Uterus (tissue), 4 donors: ENCODE measurements around the gene ZCWPW1. TPM values are rescaled to one million over a fixed set of nuclear protein-coding genes. Genes with fewer than 3 reads are reported as not detected.

Experiments
- DNase-seq, 2 donors: peaks; one replicate each; pipeline ENCODE4 v3.0.0-alpha.2; 2019 to 2020
- H3K27ac ChIP-seq, 2 donors: fragments of 200-600 bp; sonication (generic); 1 replicate in 1 of 2; 2 replicates in 1 of 2; pipeline ENCODE4 v1.5.1; 2016 to 2018
- H3K27me3 ChIP-seq, 2 donors: fragments of 200-600 bp; sonication (generic); one replicate each; pipeline ENCODE4 v1.5.1; 2018 to 2019; ENCODE audit warnings: control low read depth in 1 of 2
- H3K36me3 ChIP-seq, 2 donors: fragments of 200-600 bp; sonication (generic); one replicate each; pipeline ENCODE4 v1.5.1; 2019; ENCODE audit warnings: control low read depth in 1 of 2
- H3K4me1 ChIP-seq, 2 donors: fragments of 200-600 bp; sonication (generic); one replicate each; pipeline ENCODE4 v1.5.1; 2018 to 2019; ENCODE audit warnings: control low read depth in 1 of 2
- H3K4me3 ChIP-seq, 2 donors: fragments of 200-600 bp; sonication (generic); 1 replicate in 1 of 2; 2 replicates in 1 of 2; pipeline ENCODE4 v1.5.1; 2018 to 2019; ENCODE audit warnings: mild to moderate bottlenecking in 1 of 2
- H3K9me3 ChIP-seq, 2 donors: fragments of 200-600 bp; sonication (generic); one replicate each; pipeline ENCODE4 v1.5.1; 2019; ENCODE audit warnings: control low read depth in 1 of 2
- CTCF ChIP-seq, 4 experiments: fragments of 200-600 bp in 2 of 4; fragments of 450-650 bp in 2 of 4; sonication (generic) in 2 of 4; IDR thresholded peaks; one replicate each; pipeline ENCODE4 v1.5.1; 2016 to 2019; ENCODE audit warnings: antibody characterized with exemption in 4 of 4, mild to moderate bottlenecking in 2 of 4, moderate library complexity in 1 of 4
- POLR2A ChIP-seq, 2 donors: fragments of 450-650 bp; IDR thresholded peaks; one replicate each; pipeline ENCODE4 v1.6.1; 2016; ENCODE audit warnings: antibody characterized with exemption in 2 of 2, mild to moderate bottlenecking in 1 of 2, moderate library complexity in 1 of 2
- intact Hi-C: fragments of 100-400 bp; cut with DNase I; formaldehyde crosslinking; loops from one replicate; pipeline ENCODE4 v1.15.1; 2023; ENCODE audit warnings: low total_unique reads
- total RNA-seq, 4 donors: library from RNA; depleted of rRNA in 3 of 4; stranded (reverse); fragments of >200 nt in 3 of 4; gene quantifications; one replicate each; pipeline versions ENCODE4 v1.1.0 to v1.2.4, GENCODE V29; 2014 to 2023
- donor health status: DM: yes; HTN: yes; CAD: no.

Gene ZCWPW1
- total RNA-seq, 4 donors from 2014 or later, result 1.5 to 6.1 (median 5.2) TPM; not detected in 1

DNA sequence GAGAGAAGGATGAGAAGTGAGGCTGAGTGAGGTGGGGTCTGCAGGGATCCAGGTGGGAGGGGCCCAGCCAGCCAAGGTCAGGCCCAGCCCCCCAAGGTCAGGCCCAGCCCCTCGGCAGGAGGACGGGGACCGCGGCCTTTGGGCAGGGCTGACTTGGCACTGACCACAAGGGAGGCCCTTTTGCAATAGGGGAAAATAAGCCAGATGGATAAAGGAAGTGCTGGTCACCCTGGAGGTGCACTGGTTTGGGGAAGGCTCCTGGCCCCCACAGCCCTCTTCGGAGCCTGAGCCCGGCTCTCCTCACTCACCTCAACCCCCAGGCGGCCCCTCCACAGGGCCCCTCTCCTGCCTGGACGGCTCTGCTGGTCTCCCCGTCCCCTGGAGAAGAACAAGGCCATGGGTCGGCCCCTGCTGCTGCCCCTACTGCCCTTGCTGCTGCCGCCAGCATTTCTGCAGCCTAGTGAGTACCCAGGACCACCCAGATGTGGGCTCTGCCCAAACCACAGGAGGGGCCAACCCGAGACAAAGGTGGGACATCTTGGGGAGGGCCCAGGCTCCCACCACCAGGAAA lies 55.2 kb downstream of the ZCWPW1 start, which contains the start of gene PILRA:
Gene PILRA, plus strand, starts transcription at position 227 of the 571 bp plus-strand sequence. Its CDS starts 170 bp downstream, at position 397.
- TF ChIP-seq CTCF (IDR thresholded peaks at IDR 0.05) (no peak), POLR2A (IDR thresholded peaks at IDR 0.05) (no peak)
- no peaks in the 10 kb centered on the region for H3K36me3 ChIP-seq
- H3K27ac ChIP-seq, result peak within 1 kb of the TSS in 1 of 2 donors; percentile 10
- no peak for DNase-seq
- intact Hi-C loops, result no loop called here
- H3K4me1 ChIP-seq, result no peaks in the 10 kb centered on the region
- no peaks in the 10 kb centered on the region for H3K27me3 ChIP-seq
- no peak within 1 kb of the TSS for H3K4me3 ChIP-seq
- no peaks in the 10 kb centered on the region for H3K9me3 ChIP-seq

- TF ChIP-seq CTCF (IDR thresholded peaks at IDR 0.05), result no peak
- no peak for TF ChIP-seq POLR2A (IDR thresholded peaks at IDR 0.05)
- peak overlapping the region in 1 of 2 donors; percentile 10 for H3K27ac ChIP-seq
- DNase-seq, result no peak
Measured at GRCh38 chr7:100372694-100373093, 55.8 kb downstream of the ZCWPW1 start.

DNA sequence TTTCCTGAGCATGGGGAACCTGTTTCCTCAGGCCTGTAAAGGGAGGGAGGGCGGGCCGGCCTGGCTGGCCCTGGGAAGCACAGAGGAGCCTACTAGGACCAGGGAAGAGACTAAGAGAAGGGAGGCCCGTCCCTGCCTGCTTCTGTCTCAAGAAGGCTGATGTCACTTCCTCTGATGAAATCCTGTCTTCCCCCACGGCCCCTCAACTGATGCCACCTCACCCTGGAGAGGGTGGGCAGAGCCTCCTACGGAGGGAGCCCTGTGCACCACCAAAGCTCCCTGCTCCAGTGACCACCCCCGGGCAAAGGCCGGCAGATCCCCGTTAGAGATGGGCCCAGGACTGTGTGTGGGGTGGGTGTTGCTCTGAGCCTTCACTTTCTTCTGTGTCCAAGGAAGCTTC lies 56.2 kb downstream of the ZCWPW1 start:
- Histone ChIP-seq H3K27ac (peak overlapping the region in 1 of 2 donors; percentile 10), H3K27me3 (no peaks in the 10 kb centered on the region), H3K4me1 (no peaks in the 10 kb centered on the region), H3K36me3 (no peaks in the 10 kb centered on the region), H3K9me3 (peaks cover 0 to 2% of the 10 kb centered on the region in 2 donors), H3K4me3 (no peak overlapping the region)
- DNase-seq, result no peak
- no peak for TF ChIP-seq POLR2A (IDR thresholded peaks at IDR 0.05)
- TF ChIP-seq CTCF (IDR thresholded peaks at IDR 0.05), result no peak
- intact Hi-C loops, result no loop called here

More at GRCh38 chr7:100372694-100373093, 55.8 kb downstream of the ZCWPW1 start:
- no peaks in the 10 kb centered on the region for H3K4me1 ChIP-seq
- H3K36me3 ChIP-seq, result no peaks in the 10 kb centered on the region
- H3K4me3 ChIP-seq, result no peak overlapping the region
- no peaks in the 10 kb centered on the region for H3K27me3 ChIP-seq
- intact Hi-C loops, result no loop called here
- no peaks in the 10 kb centered on the region for H3K9me3 ChIP-seq

DNA sequence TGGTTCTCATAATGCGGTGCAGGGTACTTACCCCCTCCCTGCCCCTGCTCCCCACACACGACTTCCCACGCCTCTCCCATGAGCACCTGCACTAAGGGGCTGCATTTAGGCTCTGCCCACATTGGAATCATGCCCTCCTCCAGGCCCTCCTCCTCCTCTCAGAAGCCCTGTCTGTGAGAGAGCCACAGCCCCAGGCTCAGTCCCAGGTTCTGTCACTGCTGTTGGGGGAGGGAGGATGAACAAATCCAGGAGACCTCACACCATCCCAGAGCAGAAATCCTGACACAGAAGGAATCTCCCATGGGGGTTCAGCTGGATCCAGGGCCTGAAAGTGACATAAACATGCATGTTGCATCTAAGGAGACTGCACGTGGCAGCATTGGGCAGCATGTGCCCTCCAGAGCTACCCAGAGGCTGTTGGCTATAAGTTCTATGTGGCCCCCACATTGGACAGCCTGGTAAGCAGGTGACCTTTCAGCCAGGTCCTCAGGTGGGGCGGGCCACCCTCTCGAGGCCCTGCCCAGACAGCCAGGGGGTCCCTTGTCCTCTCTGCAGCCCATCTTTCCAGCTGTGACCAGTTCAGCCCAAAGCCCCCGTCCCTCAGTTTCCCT lies 56.8 kb downstream of the ZCWPW1 start:
- intact Hi-C loops, result no loop called here
- Histone ChIP-seq H3K36me3 (no peaks in the 10 kb centered on the region), H3K27me3 (no peaks in the 10 kb centered on the region), H3K4me3 (no peak overlapping the region), H3K9me3 (peaks cover 0 to 3% of the 10 kb centered on the region in 2 donors), H3K4me1 (no peaks in the 10 kb centered on the region), H3K27ac (no peak overlapping the region)
- TF ChIP-seq CTCF (IDR thresholded peaks at IDR 0.05) (no peak), POLR2A (IDR thresholded peaks at IDR 0.05) (no peak)
- DNase-seq, result no peak

DNA sequence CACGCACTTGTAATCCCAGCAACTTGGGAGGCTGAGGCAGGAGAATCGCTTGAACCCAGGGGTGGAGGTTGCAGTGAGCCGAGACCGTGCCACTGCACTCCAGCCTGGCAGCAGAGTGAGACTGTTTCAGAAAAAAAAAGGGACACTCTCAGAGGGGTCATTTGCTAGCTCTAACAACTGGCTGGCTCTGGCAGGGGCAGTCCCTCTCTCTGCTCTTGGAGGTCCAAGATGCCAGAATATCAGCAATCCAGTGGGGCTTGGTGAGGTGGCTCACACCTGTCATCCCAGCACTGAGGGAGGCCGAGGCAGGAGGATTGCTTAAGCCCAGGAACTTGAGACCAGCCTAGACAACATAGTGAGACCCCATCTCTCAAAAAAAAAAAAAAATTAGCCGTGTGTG lies 57.8 kb downstream of the ZCWPW1 start:
- H3K4me3 ChIP-seq, result no peak overlapping the region
- H3K27me3 ChIP-seq, result no peaks in the 10 kb centered on the region
- no peak overlapping the region for H3K27ac ChIP-seq
- no peaks in the 10 kb centered on the region for H3K36me3 ChIP-seq
- no peak for DNase-seq
- intact Hi-C loops, result no loop called here
- H3K9me3 ChIP-seq, result peaks cover 0 to 3% of the 10 kb centered on the region in 2 donors
- no peaks in the 10 kb centered on the region for H3K4me1 ChIP-seq
- TF ChIP-seq POLR2A (IDR thresholded peaks at IDR 0.05) (no peak), CTCF (IDR thresholded peaks at IDR 0.05) (no peak)
